22Rv1 (cell line): Measurements from ENCODE around the gene NEK4.

ENCODE experiments used
- H3K27ac ChIP-seq: fragments of 450-650 bp; 2 replicates; pipeline ENCODE4 v1.5.1; 2017
- CTCF ChIP-seq: fragments of 450-650 bp; IDR thresholded peaks from 2 replicates; pipeline ENCODE4 v1.5.1; 2017; ENCODE audit warnings: mild to moderate bottlenecking
- ZFX ChIP-seq: fragments of 450-650 bp; IDR thresholded peaks from 2 replicates; pipeline ENCODE4 v1.6.1; 2017; ENCODE audit warnings: antibody characterized with exemption, borderline replicate concordance

Gene NEK4

DNA sequence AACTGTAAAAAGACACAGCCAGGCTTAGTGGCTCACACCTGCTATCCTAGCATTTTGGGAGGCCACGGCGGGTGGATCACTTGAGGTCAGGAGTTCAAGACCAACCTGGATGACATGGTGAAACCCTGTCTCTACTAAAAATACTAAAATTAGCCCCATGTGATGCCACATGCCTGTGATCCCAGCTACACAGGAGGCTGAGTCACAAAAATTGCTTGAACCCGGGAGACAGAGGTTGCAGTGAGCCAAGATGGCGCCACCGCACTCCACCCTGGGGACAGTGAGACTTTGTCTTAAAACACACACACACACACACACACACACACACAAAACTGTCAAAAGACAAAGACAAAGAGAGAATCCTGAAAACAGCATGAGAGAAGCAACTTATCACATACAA is 46.8 kb downstream of the NEK4 start:
- TF ChIP-seq CTCF (no peak), ZFX (no peak)
- H3K27ac ChIP-seq = no peak overlapping the region

DNA sequence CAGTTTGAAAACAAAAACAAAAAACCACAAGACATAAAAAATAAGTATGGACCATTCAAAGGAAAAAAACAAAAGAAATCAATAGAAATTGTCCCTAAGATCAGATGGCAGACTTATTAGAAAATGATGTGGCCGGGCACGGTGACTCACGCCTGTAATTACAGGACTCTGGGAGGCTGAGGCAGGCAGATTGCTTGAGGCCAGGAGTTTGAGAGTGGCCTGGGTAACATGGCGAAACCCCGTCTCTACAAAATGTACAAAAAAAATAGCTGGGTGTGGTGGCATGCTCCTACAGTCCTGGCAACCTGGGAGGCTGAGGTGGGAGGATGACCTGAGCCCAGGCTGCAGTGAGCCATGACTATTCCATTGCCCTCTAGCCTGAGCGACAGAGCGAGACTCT is 48.2 kb downstream of the NEK4 start:
- H3K27ac ChIP-seq = no peak overlapping the region
- TF ChIP-seq CTCF (no peak), ZFX (no peak)

DNA sequence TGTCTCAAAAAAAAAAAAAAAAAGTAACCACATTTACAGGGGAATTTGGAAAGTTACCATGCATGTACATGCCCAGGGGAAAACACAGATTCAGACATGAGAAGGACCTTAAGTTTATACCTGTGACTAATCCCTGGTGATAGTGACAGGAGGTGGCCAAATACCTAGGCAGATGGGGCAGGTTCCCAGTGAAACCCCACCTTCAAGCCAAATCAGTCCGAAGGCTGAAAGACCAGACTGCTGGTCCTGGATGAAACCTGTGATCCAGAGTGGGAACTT is 49.1 kb downstream of the NEK4 start:
- TF ChIP-seq ZFX (no peak), CTCF (no peak)
- no peak overlapping the region for H3K27ac ChIP-seq

DNA sequence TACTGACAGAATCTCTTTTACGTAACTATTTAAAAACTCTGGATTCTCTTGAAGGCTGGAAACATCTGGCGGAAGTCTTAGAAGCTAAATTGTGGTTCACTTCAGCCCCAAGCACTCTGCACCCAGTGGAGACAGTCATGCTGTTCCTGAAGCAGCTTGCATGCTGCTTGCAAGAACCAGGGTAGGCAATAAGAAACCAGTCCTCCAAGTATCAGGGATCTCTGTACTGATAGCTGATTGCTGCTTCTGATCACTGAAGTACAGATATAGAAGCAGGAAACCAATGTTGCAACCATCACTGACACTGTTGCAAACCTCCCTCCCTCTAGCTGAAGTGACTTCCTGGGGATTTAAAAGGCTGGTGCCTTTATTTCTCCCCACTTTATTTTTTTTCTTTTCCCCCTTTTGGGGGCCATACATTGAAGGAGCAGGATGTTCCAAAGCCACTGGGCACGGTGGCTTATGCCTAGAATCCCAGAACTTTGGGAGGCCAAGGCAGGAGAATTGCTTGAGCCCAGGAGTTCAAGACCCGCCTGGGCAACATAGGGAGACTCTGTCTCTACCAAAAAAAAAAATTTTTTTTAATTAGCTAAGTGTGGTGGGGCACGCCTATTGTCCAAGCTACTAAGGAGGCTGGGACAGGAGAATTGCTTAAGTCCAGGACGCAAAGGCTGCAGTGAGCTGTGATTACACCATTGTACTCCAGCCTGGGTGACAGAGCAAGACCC is 49.6 kb downstream of the NEK4 start:
- no peak overlapping the region for H3K27ac ChIP-seq
- TF ChIP-seq ZFX (no peak), CTCF (no peak)

DNA sequence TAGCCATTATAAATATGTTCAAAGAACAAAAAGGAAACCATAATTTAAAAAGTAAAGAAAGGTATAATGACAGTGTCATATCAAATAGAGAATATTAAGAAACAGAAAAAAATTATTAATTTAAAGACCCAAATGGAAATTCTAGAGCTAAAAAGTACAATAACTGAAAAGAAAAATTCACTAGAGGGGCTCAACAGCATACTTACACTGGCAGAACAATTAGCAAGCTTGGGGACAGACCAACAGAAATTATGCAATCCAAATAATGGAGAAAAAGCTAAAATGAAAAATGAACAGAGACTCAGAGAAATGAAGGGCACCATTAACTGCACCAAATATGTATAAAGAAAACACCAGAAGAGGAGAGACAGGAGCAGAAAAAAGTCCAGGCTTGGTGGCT is 51.1 kb downstream of the NEK4 start:
- no peak overlapping the region for H3K27ac ChIP-seq
- TF ChIP-seq ZFX = no peak
- no peak for TF ChIP-seq CTCF

DNA sequence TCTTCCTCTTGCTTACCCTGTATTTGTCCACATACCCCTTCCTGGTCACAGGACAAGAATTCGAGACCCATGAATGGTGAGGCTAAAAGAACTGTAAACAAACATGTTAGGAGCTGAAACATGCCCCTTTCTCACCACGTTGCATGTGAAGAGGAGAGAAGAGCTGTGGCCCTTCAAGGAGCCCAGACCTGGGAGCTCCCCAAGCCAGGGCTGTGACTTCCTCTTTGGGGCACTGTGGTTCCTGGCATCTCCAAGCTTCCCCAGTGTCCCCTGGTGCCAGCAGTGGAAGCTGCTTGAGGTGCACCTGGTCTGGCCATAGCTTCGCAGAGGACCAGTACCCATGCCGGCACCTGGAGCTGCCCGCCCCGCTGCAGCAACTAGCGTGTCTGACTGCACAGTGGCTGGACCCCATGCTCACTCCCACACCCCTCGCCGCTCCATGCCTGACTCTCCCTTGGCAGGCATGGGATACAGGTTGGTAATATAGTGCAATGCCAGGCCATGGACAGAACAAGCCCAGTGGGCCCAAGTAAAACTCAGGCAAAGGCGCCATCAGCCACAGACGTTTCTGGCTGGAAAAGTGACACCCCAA is 54.9 kb downstream of the NEK4 start:
- TF ChIP-seq CTCF = no peak
- TF ChIP-seq ZFX = no peak
- H3K27ac ChIP-seq = no peak overlapping the region
